Measurements from ENCODE around the gene SLC17A9. TPM values are rescaled to one million over a fixed set of nuclear protein-coding genes. Genes with fewer than 3 reads are reported as not detected.

SLC17A9 gene
- polyA plus RNA-seq, 2 donors: 1.0 to 3.3 TPM

- H3K9me3 ChIP-seq (ENCODE audit: control insufficient read depth in 2 of 2, insufficient read depth in 1 of 2, low read depth in 1 of 2, low read length in 1 of 2): no peaks in the 10 kb centered on the region
- peak within 1 kb of the TSS; percentile 97 to 99 for H3K27ac ChIP-seq (ENCODE audit: low read depth in 2 of 2, low read length in 1 of 2)
- 1% methylated on average over 75 to 92 of the region's 92 CpGs for WGBS, 2 donors
- H3K4me3 ChIP-seq (ENCODE audit: low read depth in 1 of 2, low read length in 2 of 2): peak within 1 kb of the TSS; percentile 88 to 99
- H3K36me3 ChIP-seq (ENCODE audit: control insufficient read depth in 2 of 2, insufficient read depth in 2 of 2, low read length in 1 of 2): peaks cover 0 to 4% of the 10 kb centered on the region in 2 donors
- H3K27me3 ChIP-seq (ENCODE audit: control insufficient read depth in 1 of 2, insufficient read depth in 2 of 2, low read length in 2 of 2): no peaks in the 10 kb centered on the region
- H3K4me1 ChIP-seq (ENCODE audit: control insufficient read depth in 2 of 2, insufficient read depth in 2 of 2, low read length in 1 of 2): peaks cover 6 to 19% of the 10 kb centered on the region in 2 donors
Measured at GRCh38 chr20:62926229-62927127, 26.0 kb upstream of the SLC17A9 start, which contains the start of gene DIDO1. Gene DIDO1 (minus strand): TSS chr20:62926505.

GRCh38 chr20:62927128-62927705 lies 25.3 kb upstream of the SLC17A9 start:
- 69 to 71% methylated on average over 11 to 12 of the region's 12 CpGs for WGBS, 2 donors
- Histone ChIP-seq H3K27me3 (ENCODE audit: control insufficient read depth in 1 of 2, insufficient read depth in 2 of 2, low read length in 2 of 2) (no peaks in the 10 kb centered on the region), H3K9me3 (ENCODE audit: control insufficient read depth in 2 of 2, insufficient read depth in 1 of 2, low read depth in 1 of 2, low read length in 1 of 2) (no peaks in the 10 kb centered on the region), H3K4me1 (ENCODE audit: control insufficient read depth in 2 of 2, insufficient read depth in 2 of 2, low read length in 1 of 2) (peaks cover 6 to 17% of the 10 kb centered on the region in 2 donors), H3K27ac (ENCODE audit: low read depth in 2 of 2, low read length in 1 of 2) (peak overlapping the region; percentile 86 to 99), H3K4me3 (ENCODE audit: low read depth in 1 of 2, low read length in 2 of 2) (peak overlapping the region in 1 of 2 donors; percentile 88), H3K36me3 (ENCODE audit: control insufficient read depth in 2 of 2, insufficient read depth in 2 of 2, low read length in 1 of 2) (peaks cover 0 to 4% of the 10 kb centered on the region in 2 donors)

- Histone ChIP-seq H3K4me1 (ENCODE audit: control insufficient read depth in 2 of 2, insufficient read depth in 2 of 2, low read length in 1 of 2) (peaks cover 6 to 10% of the 10 kb centered on the region in 2 donors), H3K27me3 (ENCODE audit: control insufficient read depth in 1 of 2, insufficient read depth in 2 of 2, low read length in 2 of 2) (no peaks in the 10 kb centered on the region), H3K36me3 (ENCODE audit: control insufficient read depth in 2 of 2, insufficient read depth in 2 of 2, low read length in 1 of 2) (no peaks in the 10 kb centered on the region), H3K4me3 (ENCODE audit: low read depth in 1 of 2, low read length in 2 of 2) (peak overlapping the region; percentile 46 to 57), H3K9me3 (ENCODE audit: control insufficient read depth in 2 of 2, insufficient read depth in 1 of 2, low read depth in 1 of 2, low read length in 1 of 2) (no peaks in the 10 kb centered on the region), H3K27ac (ENCODE audit: low read depth in 2 of 2, low read length in 1 of 2) (peak overlapping the region; percentile 91 to 94)
- 42 to 46% methylated on average over 14 of the region's 14 CpGs for WGBS, 2 donors
Measured at GRCh38 chr20:62928246-62928939, 24.1 kb upstream of the SLC17A9 start.

- peaks cover 7 to 10% of the 10 kb centered on the region in 2 donors for H3K4me1 ChIP-seq (ENCODE audit: control insufficient read depth in 2 of 2, insufficient read depth in 2 of 2, low read length in 1 of 2)
- 2 to 3% methylated on average over 44 of the region's 44 CpGs for WGBS, 2 donors
- H3K9me3 ChIP-seq (ENCODE audit: control insufficient read depth in 2 of 2, insufficient read depth in 1 of 2, low read depth in 1 of 2, low read length in 1 of 2): no peaks in the 10 kb centered on the region
- H3K36me3 ChIP-seq (ENCODE audit: control insufficient read depth in 2 of 2, insufficient read depth in 2 of 2, low read length in 1 of 2): peaks cover 0 to 2% of the 10 kb centered on the region in 2 donors
- H3K27ac ChIP-seq (ENCODE audit: low read depth in 2 of 2, low read length in 1 of 2): peak overlapping the region; percentile 91 to 94
- no peaks in the 10 kb centered on the region for H3K27me3 ChIP-seq (ENCODE audit: control insufficient read depth in 1 of 2, insufficient read depth in 2 of 2, low read length in 2 of 2)
- H3K4me3 ChIP-seq (ENCODE audit: low read depth in 1 of 2, low read length in 2 of 2): peak overlapping the region; percentile 46 to 57
Measured at GRCh38 chr20:62929051-62929538, 23.4 kb upstream of the SLC17A9 start.

GRCh38 chr20:62931464-62931863 lies 21.0 kb upstream of the SLC17A9 start:
- Histone ChIP-seq H3K27ac (ENCODE audit: low read depth in 2 of 2, low read length in 1 of 2) (no peak overlapping the region), H3K4me1 (ENCODE audit: control insufficient read depth in 2 of 2, insufficient read depth in 2 of 2, low read length in 1 of 2) (peaks cover 12 to 21% of the 10 kb centered on the region in 2 donors), H3K36me3 (ENCODE audit: control insufficient read depth in 2 of 2, insufficient read depth in 2 of 2, low read length in 1 of 2) (peaks cover 0 to 10% of the 10 kb centered on the region in 2 donors), H3K4me3 (ENCODE audit: low read depth in 1 of 2, low read length in 2 of 2) (no peak overlapping the region), H3K9me3 (ENCODE audit: control insufficient read depth in 2 of 2, insufficient read depth in 1 of 2, low read depth in 1 of 2, low read length in 1 of 2) (no peaks in the 10 kb centered on the region), H3K27me3 (ENCODE audit: control insufficient read depth in 1 of 2, insufficient read depth in 2 of 2, low read length in 2 of 2) (no peaks in the 10 kb centered on the region)
- 81 to 82% methylated on average over 9 of the region's 9 CpGs for WGBS, 2 donors

GRCh38 chr20:62933966-62934365 lies 18.5 kb upstream of the SLC17A9 start:
- Histone ChIP-seq H3K27me3 (ENCODE audit: control insufficient read depth in 1 of 2, insufficient read depth in 2 of 2, low read length in 2 of 2) (no peaks in the 10 kb centered on the region), H3K4me1 (ENCODE audit: control insufficient read depth in 2 of 2, insufficient read depth in 2 of 2, low read length in 1 of 2) (peaks cover 9 to 13% of the 10 kb centered on the region in 2 donors), H3K27ac (ENCODE audit: low read depth in 2 of 2, low read length in 1 of 2) (no peak overlapping the region), H3K9me3 (ENCODE audit: control insufficient read depth in 2 of 2, insufficient read depth in 1 of 2, low read depth in 1 of 2, low read length in 1 of 2) (no peaks in the 10 kb centered on the region), H3K36me3 (ENCODE audit: control insufficient read depth in 2 of 2, insufficient read depth in 2 of 2, low read length in 1 of 2) (peaks cover 0 to 10% of the 10 kb centered on the region in 2 donors), H3K4me3 (ENCODE audit: low read depth in 1 of 2, low read length in 2 of 2) (no peak overlapping the region)
- 70 to 84% methylated on average over 3 of the region's 3 CpGs for WGBS, 2 donors

- Histone ChIP-seq H3K4me3 (ENCODE audit: low read depth in 1 of 2, low read length in 2 of 2) (no peak overlapping the region), H3K4me1 (ENCODE audit: control insufficient read depth in 2 of 2, insufficient read depth in 2 of 2, low read length in 1 of 2) (peaks cover 9 to 16% of the 10 kb centered on the region in 2 donors), H3K9me3 (ENCODE audit: control insufficient read depth in 2 of 2, insufficient read depth in 1 of 2, low read depth in 1 of 2, low read length in 1 of 2) (no peaks in the 10 kb centered on the region), H3K27me3 (ENCODE audit: control insufficient read depth in 1 of 2, insufficient read depth in 2 of 2, low read length in 2 of 2) (no peaks in the 10 kb centered on the region), H3K36me3 (ENCODE audit: control insufficient read depth in 2 of 2, insufficient read depth in 2 of 2, low read length in 1 of 2) (peaks cover 0 to 10% of the 10 kb centered on the region in 2 donors), H3K27ac (ENCODE audit: low read depth in 2 of 2, low read length in 1 of 2) (no peak overlapping the region)
- 85 to 86% methylated on average over 12 of the region's 12 CpGs for WGBS, 2 donors
Measured at GRCh38 chr20:62935204-62935967, 17.1 kb upstream of the SLC17A9 start.

GRCh38 chr20:62935968-62936585 lies 16.4 kb upstream of the SLC17A9 start:
- Histone ChIP-seq H3K9me3 (ENCODE audit: control insufficient read depth in 2 of 2, insufficient read depth in 1 of 2, low read depth in 1 of 2, low read length in 1 of 2) (no peaks in the 10 kb centered on the region), H3K36me3 (ENCODE audit: control insufficient read depth in 2 of 2, insufficient read depth in 2 of 2, low read length in 1 of 2) (peaks cover 0 to 10% of the 10 kb centered on the region in 2 donors), H3K4me3 (ENCODE audit: low read depth in 1 of 2, low read length in 2 of 2) (peak overlapping the region in 1 of 2 donors; percentile 95), H3K27ac (ENCODE audit: low read depth in 2 of 2, low read length in 1 of 2) (no peak overlapping the region), H3K27me3 (ENCODE audit: control insufficient read depth in 1 of 2, insufficient read depth in 2 of 2, low read length in 2 of 2) (no peaks in the 10 kb centered on the region), H3K4me1 (ENCODE audit: control insufficient read depth in 2 of 2, insufficient read depth in 2 of 2, low read length in 1 of 2) (peaks cover 9 to 16% of the 10 kb centered on the region in 2 donors)
- WGBS, 2 donors: 84 to 88% methylated on average over 22 of the region's 22 CpGs

All from esophagus (tissue), 2 donors.